HG03565 (cell line): Measurements from ENCODE around the gene BIN1.
A peak's percentile ranks its signal among the peaks of the same experiment; 100 is the strongest.

ENCODE experiments used
- ATAC-seq: cut with Tn5 transposase; IDR thresholded peaks from one replicate; pipeline ENCODE4 v1.9.1; 2021; ENCODE audit warnings: mild to moderate bottlenecking, moderate library complexity; ENCODE audit not compliant: unreplicated experiment

The BIN1 gene

GRCh38 chr2:127091886-127092285 lies 15.1 kb downstream of the BIN1 start:
- ATAC-seq = no peak

- ATAC-seq = no peak
Measured at GRCh38 chr2:127091148-127091547, 15.8 kb downstream of the BIN1 start.

- ATAC-seq = no peak
Measured at GRCh38 chr2:127090281-127091120, 16.5 kb downstream of the BIN1 start.

- ATAC-seq = no peak
Measured at GRCh38 chr2:127089478-127090235, 17.3 kb downstream of the BIN1 start.

GRCh38 chr2:127088706-127089105 lies 18.2 kb downstream of the BIN1 start:
- ATAC-seq = no peak

GRCh38 chr2:127087791-127088495 lies 19.0 kb downstream of the BIN1 start:
- no peak for ATAC-seq

- peak; percentile 68 for ATAC-seq
Measured at GRCh38 chr2:127086990-127087790, 19.8 kb downstream of the BIN1 start.

- no peak for ATAC-seq
Measured at GRCh38 chr2:127085317-127085681, 21.7 kb downstream of the BIN1 start.

GRCh38 chr2:127084611-127085316 lies 22.2 kb downstream of the BIN1 start:
- ATAC-seq = no peak

GRCh38 chr2:127083819-127084503 lies 23.0 kb downstream of the BIN1 start:
- no peak for ATAC-seq

GRCh38 chr2:127082974-127083373 lies 24.0 kb downstream of the BIN1 start:
- ATAC-seq = no peak

- ATAC-seq = peak; percentile 56
Measured at GRCh38 chr2:127081826-127082633, 24.9 kb downstream of the BIN1 start.

GRCh38 chr2:127080938-127081755 lies 25.8 kb downstream of the BIN1 start:
- peak; percentile 29 for ATAC-seq

- ATAC-seq = no peak
Measured at GRCh38 chr2:127080226-127080937, 26.6 kb downstream of the BIN1 start.

- no peak for ATAC-seq
Measured at GRCh38 chr2:127079358-127079920, 27.5 kb downstream of the BIN1 start.

GRCh38 chr2:127078666-127079270 lies 28.2 kb downstream of the BIN1 start:
- ATAC-seq = no peak
